GM19463 (cell line): ENCODE measurements around the gene TK1.
"Not testable (repeated sequence)": the region's sequence is repeated elsewhere in the genome, so short reads cannot be mapped to it uniquely, and the experiment has no call there.

ENCODE experiments used
- ATAC-seq: cut with Tn5 transposase; IDR thresholded peaks from one replicate; pipeline ENCODE4 v1.9.1; 2021; ENCODE audit warnings: mild to moderate bottlenecking, moderate library complexity; ENCODE audit not compliant: unreplicated experiment

The TK1 gene

GRCh38 chr17:78154903-78155811 lies 31.7 kb downstream of the TK1 start:
- ATAC-seq, result peak; percentile 48

- no peak for ATAC-seq
Observed at GRCh38 chr17:78151514-78152008, 35.3 kb downstream of the TK1 start.

DNA sequence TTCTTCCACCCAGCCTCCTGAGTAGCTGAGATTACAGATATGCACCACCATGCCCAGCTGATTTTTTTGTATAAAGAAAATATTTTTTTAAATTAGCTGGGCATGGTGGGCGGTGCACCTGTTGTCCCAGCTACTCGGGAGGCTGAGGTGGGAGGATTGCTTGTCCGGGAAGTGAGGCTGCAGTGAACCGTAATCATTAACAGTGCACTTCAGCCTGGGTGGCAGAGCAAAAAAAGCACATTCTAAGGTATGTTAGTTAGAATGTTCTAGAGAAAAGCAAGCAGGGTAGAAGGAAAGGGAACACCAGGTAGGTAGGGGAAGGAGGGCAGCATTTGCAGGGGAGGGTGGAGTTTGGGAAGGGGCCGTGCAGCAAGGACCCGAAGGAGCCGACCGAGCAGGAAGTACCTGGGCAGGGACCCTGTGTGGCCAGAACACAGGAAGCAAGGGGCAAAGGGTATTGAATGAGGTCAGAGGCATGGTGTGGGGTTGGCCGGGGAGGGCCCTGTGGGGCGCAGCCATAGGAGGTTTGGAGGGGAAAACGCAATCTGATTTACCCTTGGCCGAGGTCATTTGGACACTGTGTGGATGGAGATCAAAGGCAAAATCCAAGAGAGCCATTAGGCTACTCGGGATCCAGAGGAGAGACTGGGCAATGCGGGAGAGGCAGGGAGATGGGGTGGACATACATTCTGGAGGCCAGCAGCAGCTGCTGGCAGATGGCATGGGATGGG lies 38.4 kb downstream of the TK1 start:
- ATAC-seq, result no peak

GRCh38 chr17:78147315-78147998 lies 39.4 kb downstream of the TK1 start:
- ATAC-seq, result peak; percentile 49

GRCh38 chr17:78146881-78147280 lies 40.0 kb downstream of the TK1 start:
- ATAC-seq, result no peak

- no peak for ATAC-seq
Observed at GRCh38 chr17:78146471-78146869, 40.4 kb downstream of the TK1 start.

DNA sequence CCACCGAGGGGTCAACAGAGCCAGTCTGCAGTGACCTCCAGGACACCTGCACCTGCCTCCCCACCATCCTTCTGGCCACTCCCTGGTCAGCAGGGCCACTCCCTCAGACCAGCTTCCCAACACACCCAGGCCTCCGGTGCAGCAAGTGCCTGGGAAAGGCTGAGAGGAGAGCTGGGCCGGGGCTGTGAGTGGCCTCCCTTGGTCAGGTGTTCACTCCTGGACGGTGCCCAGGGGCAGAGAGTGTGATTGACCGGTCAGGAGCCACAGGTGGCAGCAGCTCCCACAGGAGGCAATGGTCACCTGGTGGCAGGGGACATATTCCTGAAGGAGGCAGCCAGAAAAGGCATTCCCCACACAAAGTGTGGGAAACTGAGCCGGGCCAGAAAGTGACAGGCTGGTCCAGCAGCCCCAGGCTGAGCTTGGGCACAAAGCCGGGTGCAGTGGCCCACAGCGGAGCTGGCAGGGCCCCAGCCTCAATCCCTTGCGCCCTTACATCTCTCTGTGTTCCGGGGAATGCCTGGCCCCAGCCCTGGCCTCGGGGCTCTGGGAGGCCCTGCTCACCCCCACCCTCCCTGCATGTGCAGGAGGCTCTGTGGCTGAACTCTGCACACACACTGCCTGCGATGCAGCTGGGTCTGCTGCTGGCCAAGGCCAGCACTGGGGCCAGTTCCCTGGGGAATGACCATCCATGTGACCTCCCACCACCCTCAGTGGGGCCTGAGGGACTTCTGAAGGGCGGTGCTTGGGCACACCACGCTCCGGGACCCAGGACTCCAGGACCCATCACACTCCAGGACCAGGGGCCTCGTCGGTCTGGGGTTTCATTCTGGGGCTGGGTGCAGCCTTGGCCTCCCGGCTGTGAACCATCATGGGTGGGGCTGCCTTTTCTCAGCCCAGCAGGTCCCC lies 41.9 kb downstream of the TK1 start:
- no peak for ATAC-seq

DNA sequence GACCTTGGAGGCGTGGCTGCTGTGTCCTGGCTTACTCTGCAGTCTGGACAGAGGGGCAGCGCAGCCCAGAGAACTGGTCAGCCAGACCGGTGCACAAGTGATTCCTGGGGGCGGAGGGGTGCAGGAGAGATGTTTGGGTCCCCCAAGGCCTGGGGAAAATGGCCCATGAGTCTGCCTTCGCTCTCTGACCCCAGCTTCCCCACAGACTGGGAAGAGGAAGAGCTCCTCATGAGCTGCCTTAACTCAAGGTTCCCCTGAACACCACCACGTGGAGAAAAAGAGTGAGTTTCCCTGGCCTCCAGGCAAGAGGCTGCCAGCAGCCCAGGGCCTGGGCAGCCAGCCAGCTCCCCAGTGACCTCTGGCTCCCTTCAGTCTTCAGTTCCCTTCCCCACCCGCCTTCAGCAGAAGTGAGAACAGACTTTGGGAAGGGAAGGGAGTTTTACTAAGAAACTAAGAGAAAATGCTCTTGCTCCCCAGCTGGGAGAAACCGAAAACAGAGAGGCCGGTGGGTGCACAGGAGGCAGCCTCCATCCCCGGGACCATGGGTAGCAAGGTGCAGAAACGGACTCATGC lies 42.6 kb downstream of the TK1 start:
- ATAC-seq, result no peak

DNA sequence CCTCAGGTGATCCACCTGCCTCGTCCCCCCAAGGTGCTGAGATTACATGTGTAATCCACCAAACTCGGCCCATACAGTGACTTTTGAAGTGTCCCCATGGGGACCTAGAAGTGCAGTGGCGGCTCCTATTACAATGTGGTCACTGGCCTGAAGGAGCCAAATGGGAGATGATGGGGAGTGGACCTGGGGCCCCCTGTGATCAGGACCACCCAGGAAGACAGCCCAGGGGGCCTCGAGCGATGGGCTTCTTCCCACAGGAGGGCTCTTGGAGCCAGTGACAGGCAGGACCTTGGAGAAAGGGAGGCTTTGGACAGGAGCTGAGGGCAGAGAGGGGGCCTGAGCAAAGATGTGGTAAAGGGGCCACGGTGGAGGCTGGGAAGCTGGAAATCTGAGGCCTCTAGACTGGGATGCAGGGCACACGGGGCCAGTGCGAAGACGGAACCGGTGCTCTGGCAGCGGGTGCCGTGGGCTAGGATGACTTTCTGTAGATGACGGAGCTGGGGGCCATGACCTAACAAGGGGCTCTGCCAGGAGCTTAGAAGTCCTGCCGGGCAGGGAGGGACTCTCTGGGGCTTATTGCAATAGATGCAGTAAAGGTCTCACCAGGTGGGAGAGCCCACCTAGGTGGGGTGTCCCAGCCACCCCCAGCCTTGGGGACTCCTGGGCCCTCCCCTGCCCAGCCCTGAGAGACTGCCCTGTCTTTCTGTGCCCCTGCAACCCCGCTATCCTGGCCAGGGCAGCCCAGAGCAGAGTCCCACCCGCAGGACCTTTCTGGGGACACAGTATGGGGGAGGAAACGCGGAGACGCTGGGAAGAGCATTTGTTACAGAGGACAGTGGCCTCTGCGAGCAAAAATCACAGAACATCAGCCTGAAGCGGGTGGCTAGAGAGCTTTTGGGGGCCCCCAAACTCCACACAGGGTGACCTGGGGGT lies 43.4 kb downstream of the TK1 start:
- no peak for ATAC-seq

DNA sequence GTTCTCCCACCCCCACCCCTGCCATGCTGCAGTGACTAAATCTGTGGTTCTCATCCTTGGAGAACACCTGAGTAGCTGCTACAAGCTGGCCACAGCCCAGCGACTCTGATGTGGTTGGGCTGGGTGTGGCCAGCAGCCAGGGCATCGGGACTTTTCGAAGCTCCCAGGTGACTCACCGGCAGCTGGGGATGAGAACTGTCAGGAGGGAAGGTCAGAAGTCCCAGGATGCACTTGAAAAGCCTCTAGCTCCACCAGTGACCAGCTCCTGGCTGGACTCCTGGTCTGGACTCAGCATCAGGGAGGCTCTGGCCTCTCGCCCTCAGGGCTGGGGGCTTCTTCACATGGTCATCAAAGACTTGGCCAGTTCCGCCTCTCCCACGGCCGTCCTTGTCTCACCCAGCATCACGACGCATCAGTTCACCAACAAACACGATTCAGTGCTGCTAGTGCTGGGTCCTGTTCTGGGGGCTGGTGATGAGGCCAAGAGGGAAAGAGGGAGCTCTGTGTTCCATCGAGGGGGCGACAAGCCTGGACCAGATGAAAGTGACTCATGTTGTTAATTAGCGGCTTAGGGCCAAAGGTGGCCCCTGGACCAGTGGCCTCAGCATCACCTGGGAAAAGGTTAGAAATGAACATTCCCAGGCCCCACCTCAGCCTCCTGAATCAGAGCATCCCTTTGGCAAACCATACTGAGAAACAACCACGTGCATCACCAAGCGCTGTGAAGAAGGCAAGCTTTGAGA lies 44.6 kb downstream of the TK1 start:
- no peak for ATAC-seq

DNA sequence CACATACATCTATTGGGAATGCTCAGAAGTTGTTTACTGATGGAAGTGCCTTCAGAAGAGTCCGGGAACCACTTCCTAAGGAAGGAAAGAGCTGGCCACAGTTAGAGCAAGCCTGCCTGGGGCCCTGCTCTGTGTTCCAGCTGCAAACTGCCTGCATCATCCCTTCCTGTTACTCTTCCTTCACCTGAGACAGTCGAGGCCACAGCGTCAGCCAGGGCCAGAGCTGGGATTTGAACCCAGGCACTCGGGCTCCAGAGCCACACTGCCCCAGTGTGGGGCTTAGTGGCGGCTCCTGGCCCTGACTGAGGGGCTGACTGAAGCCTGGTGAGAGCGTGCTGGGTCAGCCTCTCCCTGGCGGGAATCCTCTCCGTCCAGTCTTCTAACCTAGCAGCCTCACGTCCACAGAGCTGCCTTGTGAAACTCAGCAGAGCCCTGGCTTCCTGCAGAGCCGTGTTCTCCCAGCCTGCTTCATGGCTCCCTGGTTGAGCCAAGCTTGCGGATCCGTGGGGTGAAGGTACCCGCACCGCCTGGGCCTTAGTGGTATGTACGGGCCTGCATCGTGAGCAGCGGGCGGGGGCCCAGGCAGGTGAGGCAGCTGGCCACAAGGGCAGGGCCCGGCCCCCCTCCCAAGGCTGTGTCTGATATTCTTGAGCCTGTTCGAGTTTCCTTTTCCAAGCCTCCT lies 45.3 kb downstream of the TK1 start:
- ATAC-seq, result no peak

- peak; percentile 70 for ATAC-seq
Observed at GRCh38 chr17:78140169-78141051, 46.4 kb downstream of the TK1 start.

DNA sequence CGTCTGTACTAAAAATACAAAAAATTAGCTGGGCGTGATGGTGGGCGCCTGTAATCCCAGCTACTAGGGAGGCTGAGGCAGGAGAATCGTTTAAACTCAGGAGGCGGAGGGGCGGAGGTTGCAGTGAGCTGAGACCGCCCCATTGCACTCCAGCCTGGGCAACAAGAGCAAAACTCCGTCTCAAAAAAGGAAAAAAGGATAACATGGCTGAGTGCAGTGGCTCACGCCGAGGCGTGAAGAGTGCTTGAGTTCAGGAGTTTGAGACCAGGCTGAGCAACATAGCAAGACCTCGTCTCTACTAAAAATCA lies 47.0 kb downstream of the TK1 start:
- not testable (repeated sequence) for ATAC-seq

DNA sequence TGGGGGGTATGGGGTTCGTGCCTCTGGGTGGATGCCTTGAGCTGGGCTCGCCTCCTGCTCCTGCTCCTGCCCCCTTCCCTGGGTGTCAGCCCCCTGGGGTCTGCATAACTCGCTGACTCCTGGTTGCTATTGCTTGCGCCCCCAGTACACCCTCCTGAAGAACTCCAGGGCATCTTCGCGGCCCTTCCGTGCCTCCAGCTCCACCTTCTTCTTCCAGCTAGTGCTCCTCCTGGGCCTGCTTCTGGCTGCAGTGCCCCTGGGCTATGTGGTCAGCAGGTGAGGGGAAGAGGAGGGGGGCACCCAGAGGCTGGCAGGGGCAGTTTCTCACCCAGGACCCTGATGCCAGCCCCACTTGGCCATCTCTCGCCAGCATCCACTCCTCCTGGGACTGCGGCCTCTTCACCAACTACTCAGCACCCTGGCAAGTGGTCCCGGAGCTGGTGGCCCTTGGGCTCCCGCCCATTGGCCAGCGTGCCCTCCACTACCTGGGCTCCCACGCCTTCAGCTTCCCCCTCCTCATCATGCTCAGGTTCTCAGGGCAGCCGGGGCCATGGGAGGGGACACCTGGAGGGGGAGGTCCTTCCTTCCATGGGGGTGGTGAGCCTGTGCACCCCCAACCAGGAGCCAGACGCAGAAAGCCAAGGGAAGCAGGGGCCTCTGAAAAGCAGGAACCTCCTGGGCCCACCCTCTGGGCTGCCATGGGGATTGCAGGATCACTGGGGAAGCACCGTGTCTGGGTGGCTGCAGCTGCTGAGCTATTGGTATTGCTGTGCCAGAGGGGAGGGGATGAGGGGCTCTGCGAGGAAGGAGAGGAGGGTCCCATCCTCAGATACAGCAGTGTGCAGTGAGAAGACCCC lies 48.4 kb downstream of the TK1 start:
- ATAC-seq, result no peak

DNA sequence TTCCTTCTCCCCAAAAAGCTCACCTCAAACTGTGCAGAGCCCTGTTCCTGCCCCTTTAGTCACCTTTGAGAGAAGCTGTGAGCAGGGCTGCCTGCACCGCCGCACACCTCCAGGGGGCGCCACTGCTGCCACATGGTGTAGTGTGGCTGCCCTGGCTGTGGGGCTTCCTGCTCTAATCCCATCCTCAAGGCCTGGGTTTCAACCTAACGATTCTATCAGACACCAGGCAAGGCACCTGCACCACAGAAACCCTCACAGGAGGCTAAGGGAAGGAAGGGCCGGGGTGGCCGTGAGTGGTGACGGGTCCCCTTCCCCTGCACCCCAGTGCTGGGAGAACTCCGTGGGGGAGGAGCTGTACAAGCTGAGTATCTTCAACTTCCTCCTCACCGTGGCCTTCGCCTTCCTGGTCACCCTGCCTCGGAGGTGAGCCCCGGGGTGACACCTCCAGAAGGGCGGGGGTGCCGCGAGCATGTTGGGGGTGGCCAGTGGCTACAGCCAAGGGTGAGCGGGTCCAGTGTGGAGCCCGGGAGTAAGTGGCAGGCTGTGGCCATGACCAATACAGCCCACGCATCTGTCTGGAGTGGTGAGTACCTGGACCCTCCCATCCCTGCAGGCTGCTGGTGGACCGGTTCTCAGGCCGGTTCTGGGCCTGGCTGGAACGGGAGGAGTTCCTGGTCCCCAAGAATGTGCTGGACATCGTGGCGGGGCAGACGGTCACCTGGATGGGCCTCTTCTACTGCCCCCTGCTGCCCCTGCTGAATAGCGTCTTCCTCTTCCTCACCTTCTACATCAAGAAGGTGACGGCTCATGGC lies 49.3 kb downstream of the TK1 start:
- no peak for ATAC-seq
